CD14-positive monocyte (primary cell): ENCODE data around the gene LYL1. TPM values are rescaled to one million over a fixed set of nuclear protein-coding genes. Genes with fewer than 3 reads are reported as not detected.

Experiments
- DNase-seq, 3 donors: peaks; one replicate each; pipeline ENCODE4 v3.0.0-alpha.2; 2011 to 2022
- H2AFZ ChIP-seq: 2 replicates; pipeline ENCODE4 v1.6.0; 2012; ENCODE audit warnings: mild to moderate bottlenecking, low read depth, low read length, inconsistent platforms; ENCODE audit not compliant: insufficient read depth, poor library complexity, severe bottlenecking
- H3K27ac ChIP-seq, 2 donors: 1 replicate in 1 of 2; 2 replicates in 1 of 2; pipeline ENCODE4 v1.5.1; 2012 to 2013; ENCODE audit warnings: low read length in 2 of 2, control low read depth in 1 of 2, inconsistent platforms in 1 of 2, low read depth in 1 of 2, mild to moderate bottlenecking in 1 of 2
- H3K27me3 ChIP-seq, 2 donors: one replicate each; pipeline versions ENCODE4 v1.6.0 to v1.6.1; 2011 to 2013; ENCODE audit warnings: low read length in 2 of 2; ENCODE audit not compliant: control insufficient read depth in 2 of 2, insufficient read depth in 2 of 2
- H3K36me3 ChIP-seq, 2 donors: replicated peaks in 1 of 2; 1 replicate in 1 of 2; 2 replicates in 1 of 2; pipeline versions ENCODE4 v1.5.1 to v1.6.1; 2012 to 2013; ENCODE audit warnings: low read length in 2 of 2, control low read depth in 1 of 2, inconsistent platforms in 1 of 2, mild to moderate bottlenecking in 1 of 2; ENCODE audit not compliant: insufficient read depth in 2 of 2, control insufficient read depth in 1 of 2
- H3K4me1 ChIP-seq, 2 donors: 1 replicate in 1 of 2; 2 replicates in 1 of 2; pipeline versions ENCODE4 v1.5.1 to v1.6.1; 2012 to 2013; ENCODE audit warnings: low read length in 2 of 2, control low read depth in 1 of 2, inconsistent platforms in 1 of 2, mild to moderate bottlenecking in 1 of 2, moderate library complexity in 1 of 2; ENCODE audit not compliant: insufficient read depth in 2 of 2, control insufficient read depth in 1 of 2
- H3K4me2 ChIP-seq: replicated peaks from 2 replicates; pipeline ENCODE3; 2012; ENCODE audit warnings: low read length, moderate library complexity, mild to moderate bottlenecking; ENCODE audit not compliant: poor library complexity, severe bottlenecking; ENCODE audit errors: extremely low read depth
- H3K4me3 ChIP-seq, 3 experiments: fragments of 200-600 bp in 1 of 3; sonication (generic) in 1 of 3; replicated peaks in 1 of 3; 1 replicate in 2 of 3; 2 replicates in 1 of 3; pipeline ENCODE4 v1.5.1; 2011 to 2013; ENCODE audit warnings: low read length in 3 of 3, mild to moderate bottlenecking in 3 of 3, control low read depth in 2 of 3, low read depth in 2 of 3, inconsistent platforms in 1 of 3, moderate library complexity in 1 of 3
- H3K79me2 ChIP-seq: 2 replicates; pipeline ENCODE4 v1.6.0; 2012; ENCODE audit warnings: mild to moderate bottlenecking, control low read depth, inconsistent platforms, low read length, moderate library complexity; ENCODE audit not compliant: insufficient read depth
- H3K9ac ChIP-seq: 2 replicates; pipeline ENCODE4 v1.6.0; 2017; ENCODE audit warnings: low read length, mild to moderate bottlenecking; ENCODE audit not compliant: insufficient read depth, poor library complexity, severe bottlenecking
- H3K9me3 ChIP-seq, 2 donors: replicated peaks in 1 of 2; 1 replicate in 1 of 2; 2 replicates in 1 of 2; pipeline versions ENCODE4 v1.5.1 to v1.6.1; 2012 to 2013; ENCODE audit warnings: low read length in 2 of 2, control low read depth in 1 of 2; ENCODE audit not compliant: control insufficient read depth in 1 of 2, insufficient read depth in 1 of 2
- H4K20me1 ChIP-seq: 2 replicates; pipeline ENCODE4 v1.6.0; 2012; ENCODE audit warnings: mild to moderate bottlenecking, low read length, control low read depth, moderate library complexity; ENCODE audit not compliant: insufficient read depth
- H3K27ac Mint-ChIP-seq, 7 donors: one replicate each; pipeline ENCODE4 v1.8.0; 2020; ENCODE audit warnings: mild to moderate bottlenecking in 7 of 7, mixed read lengths in 7 of 7, moderate library complexity in 6 of 7, inconsistent platforms in 2 of 7
- H3K27me3 Mint-ChIP-seq, 3 donors: one replicate each; pipeline ENCODE4 v1.8.0; 2021 to 2022; ENCODE audit warnings: low read depth in 3 of 3, mild to moderate bottlenecking in 3 of 3, mixed read lengths in 3 of 3, moderate library complexity in 3 of 3, inconsistent platforms in 1 of 3
- H3K36me3 Mint-ChIP-seq, 2 donors: one replicate each; pipeline ENCODE4 v1.8.0; 2020; ENCODE audit warnings: mixed read lengths in 2 of 2, inconsistent platforms in 1 of 2, mild to moderate bottlenecking in 1 of 2
- H3K4me1 Mint-ChIP-seq: one replicate; pipeline ENCODE4 v1.8.0; 2020; ENCODE audit warnings: mild to moderate bottlenecking, mixed read lengths
- H3K4me3 Mint-ChIP-seq, 2 donors: one replicate each; pipeline ENCODE4 v1.8.0; 2020; ENCODE audit warnings: mild to moderate bottlenecking in 2 of 2, mixed read lengths in 2 of 2, moderate library complexity in 1 of 2
- H3K9me3 Mint-ChIP-seq, 7 donors: one replicate each; pipeline ENCODE4 v1.8.0; 2020 to 2022; ENCODE audit warnings: mixed read lengths in 7 of 7, mild to moderate bottlenecking in 6 of 7, moderate library complexity in 6 of 7, inconsistent platforms in 2 of 7
- CTCF ChIP-seq: fragments of 200-600 bp; IDR thresholded peaks from one replicate; pipeline ENCODE4 v1.8.0; 2022; ENCODE audit warnings: antibody characterized with exemption, mild to moderate bottlenecking
- WGBS: methylation state at CpG from one replicate; pipeline ENCODE4 v1.1.5; 2013; ENCODE audit warnings: missing lambda C conversion rate; ENCODE audit not compliant: insufficient coverage; 5-methylcytosine and 5-hydroxymethylcytosine counted together
- intact Hi-C, 2 donors: fragments of 100-400 bp; cut with micrococcal nuclease; formaldehyde crosslinking; loops; one replicate each; pipeline versions ENCODE4 v1.15.0 to v1.15.1; 2023
- polyA plus RNA-seq, 3 donors: library from polyadenylated mRNA; depleted of rRNA in 1 of 3; unstranded in 2 of 3; stranded (reverse) in 1 of 3; fragments of 300-500 nt in 2 of 3; fragments of >200 nt in 1 of 3; fragmentation: Illumina TruSeq in 2 of 3; gene quantifications; 1 replicate in 2 of 3; 2 replicates in 1 of 3; pipeline ENCODE4 v1.2.3, GENCODE V29; 2012 to 2021

LYL1 gene
- polyA plus RNA-seq, 3 donors = 35.7 to 51.1 (median 37.1) TPM

DNA sequence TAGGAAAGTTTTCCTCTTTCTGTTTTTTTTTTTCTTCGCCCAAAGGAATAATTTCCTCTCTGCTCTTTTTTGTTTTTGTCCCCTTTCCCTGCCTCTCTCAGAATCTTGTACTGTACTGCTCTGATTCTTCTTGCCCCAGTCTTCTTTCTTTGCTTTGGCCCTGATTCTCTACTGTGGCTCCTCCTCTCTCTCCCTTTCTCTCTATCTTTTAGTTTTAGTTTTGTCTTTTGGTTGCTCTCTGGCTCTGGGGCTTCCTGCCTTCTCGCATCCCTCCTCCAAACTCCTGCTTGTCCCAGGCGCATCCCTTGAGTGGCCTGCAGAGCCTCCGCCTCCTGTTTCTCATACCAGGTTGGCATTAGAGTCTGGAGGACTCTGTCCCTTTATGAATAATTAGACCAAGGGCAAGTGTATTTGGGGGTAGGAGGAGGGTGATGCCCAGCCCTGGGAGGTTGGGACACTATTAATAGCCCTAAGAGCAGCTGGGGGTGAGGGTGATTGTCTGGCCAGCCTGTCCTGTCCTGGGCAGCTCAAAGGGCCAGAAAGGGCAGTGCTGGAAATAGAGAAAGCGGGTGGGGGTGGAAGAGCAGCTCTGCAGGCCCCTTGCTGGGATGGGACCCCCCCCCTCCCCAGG, 39.1 kb downstream of the LYL1 start:
- Mint-ChIP-seq H3K4me1 (peaks cover 12% of the 10 kb centered on the region), H3K27me3 (peaks cover 5 to 17% (median 13%) of the 10 kb centered on the region in 3 donors), H3K9me3 (peaks cover 0 to 2% (median 0%) of the 10 kb centered on the region in 7 donors), H3K27ac (peak overlapping the region in 1 of 7 donors; percentile 20), H3K4me3 (no peak overlapping the region), H3K36me3 (no peaks in the 10 kb centered on the region)
- Histone ChIP-seq H3K79me2 (no peaks in the 10 kb centered on the region), H3K27me3 (peaks cover 0 to 12% of the 10 kb centered on the region in 2 donors), H3K4me3 (no peak overlapping the region), H3K36me3 (no peaks in the 10 kb centered on the region), H3K27ac (no peak overlapping the region), H3K9ac (no peak overlapping the region), H2AFZ (no peak overlapping the region), H3K9me3 (no peaks in the 10 kb centered on the region), H4K20me1 (no peaks in the 10 kb centered on the region), H3K4me1 (peaks cover 13 to 16% of the 10 kb centered on the region in 2 donors), H3K4me2 (no peak overlapping the region)
- intact Hi-C loops = no loop called here
- no peak for DNase-seq
- 83% methylated on average over 1 of the region's 5 CpGs for WGBS
- TF ChIP-seq CTCF = no peak

DNA sequence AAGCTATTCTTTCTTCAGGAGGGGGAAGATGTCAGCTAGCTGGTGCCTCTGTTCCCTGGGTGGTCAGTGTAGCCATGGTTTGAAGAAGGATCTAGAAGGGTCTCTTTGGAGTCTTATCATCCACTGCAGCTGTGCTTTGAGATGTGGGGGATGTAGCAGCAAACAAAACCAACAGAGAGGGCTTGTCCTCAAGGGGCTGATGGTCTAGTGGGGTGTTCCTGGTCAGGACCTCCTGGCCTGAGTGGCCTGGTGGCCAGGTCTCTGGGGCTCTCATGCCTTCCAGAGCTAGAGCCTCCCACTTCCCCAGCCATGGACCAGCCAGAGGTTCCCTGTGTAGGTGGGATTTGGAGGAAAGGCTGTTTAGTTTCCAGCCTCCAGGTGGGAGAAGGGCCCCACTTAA, 40.3 kb downstream of the LYL1 start:
- Mint-ChIP-seq H3K4me3 (no peak overlapping the region), H3K27ac (peak overlapping the region in 1 of 7 donors; percentile 75)

More for the DNA sequence above, 40.3 kb downstream of the LYL1 start:
- Histone ChIP-seq H4K20me1 (no peaks in the 10 kb centered on the region), H3K27me3 (peaks cover 0 to 12% of the 10 kb centered on the region in 2 donors), H3K9ac (no peak overlapping the region), H3K9me3 (no peaks in the 10 kb centered on the region), H3K79me2 (no peaks in the 10 kb centered on the region), H3K27ac (no peak overlapping the region), H3K4me2 (no peak overlapping the region), H2AFZ (no peak overlapping the region), H3K4me1 (peaks cover 13 to 16% of the 10 kb centered on the region in 2 donors), H3K36me3 (no peaks in the 10 kb centered on the region), H3K4me3 (no peak overlapping the region)
- H3K4me1 Mint-ChIP-seq = peaks cover 12% of the 10 kb centered on the region
- H3K36me3 Mint-ChIP-seq = no peaks in the 10 kb centered on the region
- TF ChIP-seq CTCF = no peak
- H3K27me3 Mint-ChIP-seq = peaks cover 5 to 17% (median 13%) of the 10 kb centered on the region in 3 donors
- intact Hi-C loops = no loop called here
- DNase-seq = no peak
- peaks cover 0 to 2% (median 0%) of the 10 kb centered on the region in 7 donors for H3K9me3 Mint-ChIP-seq
